Ishikawa (cell line): Measurements from ENCODE around the gene GNL2.
A peak's percentile ranks its signal among the peaks of the same experiment; 100 is the strongest.

Experiments used
- CEBPB ChIP-seq: IDR thresholded peaks from 2 replicates; pipeline ENCODE4 v1.6.1; 2012
- CREB1 ChIP-seq: IDR thresholded peaks from 2 replicates; pipeline ENCODE4 v1.6.1; 2012; ENCODE audit warnings: low read depth
- EGR1 ChIP-seq: IDR thresholded peaks from 2 replicates; pipeline ENCODE4 v1.6.1; 2012
- EP300 ChIP-seq: IDR thresholded peaks from 2 replicates; pipeline ENCODE4 v1.6.1; 2012; ENCODE audit warnings: borderline replicate concordance
- NFIC ChIP-seq: IDR thresholded peaks from 2 replicates; pipeline ENCODE4 v1.6.1; 2012
- RAD21 ChIP-seq: IDR thresholded peaks from 2 replicates; pipeline ENCODE4 v1.6.1; 2012; ENCODE audit warnings: low read depth
- TAF1 ChIP-seq: IDR thresholded peaks from 2 replicates; pipeline ENCODE4 v1.6.1; 2012; ENCODE audit warnings: low read depth, mild to moderate bottlenecking
- TEAD4 ChIP-seq: IDR thresholded peaks from 2 replicates; pipeline ENCODE4 v1.6.1; 2012
- TF ChIP-seq, protein P1 (sequence below): IDR thresholded peaks from 2 replicates; pipeline ENCODE4 v1.6.1; 2012; ENCODE audit warnings: low read depth, mild to moderate bottlenecking
- TF ChIP-seq, protein P2 (sequence below): IDR thresholded peaks from 2 replicates; pipeline ENCODE4 v1.6.1; 2012

DNA sequence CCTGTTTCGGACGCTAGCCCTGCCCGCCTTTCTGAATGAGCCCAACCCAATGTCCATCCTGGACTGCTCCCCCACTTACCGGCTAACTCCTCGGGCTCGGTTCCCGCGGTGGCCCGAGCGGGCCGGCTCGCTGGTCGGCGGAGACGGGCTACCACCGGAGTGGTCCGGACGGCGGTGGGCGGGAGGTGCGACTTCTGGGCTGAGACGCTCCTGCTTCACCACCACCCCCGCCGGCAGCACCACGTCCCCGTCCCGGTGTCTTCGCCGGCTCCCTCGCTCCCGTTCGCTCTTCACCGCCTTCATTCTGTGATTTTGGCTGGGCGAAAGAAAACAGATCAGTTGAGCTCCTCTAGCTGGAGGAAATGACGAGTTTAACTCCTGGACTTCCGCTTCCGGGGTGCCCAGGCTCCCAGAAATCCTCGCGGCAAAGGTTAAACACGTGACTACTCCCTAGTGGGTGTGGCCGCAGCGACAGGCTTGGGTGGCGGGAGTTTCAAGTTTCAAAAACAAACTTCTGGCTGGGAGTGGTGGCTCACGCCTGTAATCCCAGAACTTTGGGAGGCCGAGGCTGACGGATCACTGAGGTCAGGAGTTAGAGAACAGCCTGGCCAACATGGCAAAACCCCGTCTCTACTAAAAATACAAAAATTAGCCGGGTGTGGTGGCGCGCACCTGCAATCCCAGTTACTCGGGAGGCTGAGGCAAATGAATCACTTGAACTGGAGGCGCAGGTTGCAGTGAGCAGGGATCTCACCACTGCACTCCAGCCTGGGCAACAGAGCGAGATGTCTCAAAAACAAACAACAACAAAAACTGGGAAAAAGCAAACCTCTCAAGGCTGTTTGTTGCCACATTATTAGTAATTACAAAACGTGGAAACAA, 41.6 kb downstream of the GNL2 start, which contains the start of gene SNIP1:
- TF ChIP-seq, protein P1, sequence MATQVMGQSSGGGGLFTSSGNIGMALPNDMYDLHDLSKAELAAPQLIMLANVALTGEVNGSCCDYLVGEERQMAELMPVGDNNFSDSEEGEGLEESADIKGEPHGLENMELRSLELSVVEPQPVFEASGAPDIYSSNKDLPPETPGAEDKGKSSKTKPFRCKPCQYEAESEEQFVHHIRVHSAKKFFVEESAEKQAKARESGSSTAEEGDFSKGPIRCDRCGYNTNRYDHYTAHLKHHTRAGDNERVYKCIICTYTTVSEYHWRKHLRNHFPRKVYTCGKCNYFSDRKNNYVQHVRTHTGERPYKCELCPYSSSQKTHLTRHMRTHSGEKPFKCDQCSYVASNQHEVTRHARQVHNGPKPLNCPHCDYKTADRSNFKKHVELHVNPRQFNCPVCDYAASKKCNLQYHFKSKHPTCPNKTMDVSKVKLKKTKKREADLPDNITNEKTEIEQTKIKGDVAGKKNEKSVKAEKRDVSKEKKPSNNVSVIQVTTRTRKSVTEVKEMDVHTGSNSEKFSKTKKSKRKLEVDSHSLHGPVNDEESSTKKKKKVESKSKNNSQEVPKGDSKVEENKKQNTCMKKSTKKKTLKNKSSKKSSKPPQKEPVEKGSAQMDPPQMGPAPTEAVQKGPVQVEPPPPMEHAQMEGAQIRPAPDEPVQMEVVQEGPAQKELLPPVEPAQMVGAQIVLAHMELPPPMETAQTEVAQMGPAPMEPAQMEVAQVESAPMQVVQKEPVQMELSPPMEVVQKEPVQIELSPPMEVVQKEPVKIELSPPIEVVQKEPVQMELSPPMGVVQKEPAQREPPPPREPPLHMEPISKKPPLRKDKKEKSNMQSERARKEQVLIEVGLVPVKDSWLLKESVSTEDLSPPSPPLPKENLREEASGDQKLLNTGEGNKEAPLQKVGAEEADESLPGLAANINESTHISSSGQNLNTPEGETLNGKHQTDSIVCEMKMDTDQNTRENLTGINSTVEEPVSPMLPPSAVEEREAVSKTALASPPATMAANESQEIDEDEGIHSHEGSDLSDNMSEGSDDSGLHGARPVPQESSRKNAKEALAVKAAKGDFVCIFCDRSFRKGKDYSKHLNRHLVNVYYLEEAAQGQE = no peak
- TF ChIP-seq RAD21 = no peak
- no peak for TF ChIP-seq CEBPB
- TF ChIP-seq TEAD4 = no peak
- TF ChIP-seq EGR1 = no peak
- TF ChIP-seq TAF1 = peak; percentile 64
- TF ChIP-seq EP300 = no peak; the same call in 1 of the 2 replicates
- peak; percentile 79; the same call in 1 of the 2 replicates for TF ChIP-seq CREB1
- TF ChIP-seq, protein P2, sequence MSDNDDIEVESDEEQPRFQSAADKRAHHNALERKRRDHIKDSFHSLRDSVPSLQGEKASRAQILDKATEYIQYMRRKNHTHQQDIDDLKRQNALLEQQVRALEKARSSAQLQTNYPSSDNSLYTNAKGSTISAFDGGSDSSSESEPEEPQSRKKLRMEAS = peak; percentile 82
- no peak; the same call in 1 of the 2 replicates for TF ChIP-seq NFIC
